LNCaP clone FGC (cell line): Measurements from ENCODE around the gene PFN3.

Experiments
- DNase-seq: peaks from one replicate; pipeline ENCODE4 v3.0.0-alpha.2; 2011; ENCODE audit warnings: low read depth
- H3K4me3 ChIP-seq: 2 replicates; pipeline ENCODE4 v1.5.1; 2011; ENCODE audit warnings: mild to moderate bottlenecking, low read depth, low read length, control low read depth
- TF ChIP-seq, protein P1 (sequence below): IDR thresholded peaks from 2 replicates; pipeline ENCODE4 v1.5.1; 2012; ENCODE audit warnings: mild to moderate bottlenecking; ENCODE audit not compliant: control insufficient read depth, insufficient read depth; ENCODE audit errors: extremely low read depth

Gene PFN3

GRCh38 chr5:177373806-177374205, 26.7 kb downstream of the PFN3 start:
- DNase-seq = no peak
- H3K4me3 ChIP-seq = no peak overlapping the region
- TF ChIP-seq, protein P1, sequence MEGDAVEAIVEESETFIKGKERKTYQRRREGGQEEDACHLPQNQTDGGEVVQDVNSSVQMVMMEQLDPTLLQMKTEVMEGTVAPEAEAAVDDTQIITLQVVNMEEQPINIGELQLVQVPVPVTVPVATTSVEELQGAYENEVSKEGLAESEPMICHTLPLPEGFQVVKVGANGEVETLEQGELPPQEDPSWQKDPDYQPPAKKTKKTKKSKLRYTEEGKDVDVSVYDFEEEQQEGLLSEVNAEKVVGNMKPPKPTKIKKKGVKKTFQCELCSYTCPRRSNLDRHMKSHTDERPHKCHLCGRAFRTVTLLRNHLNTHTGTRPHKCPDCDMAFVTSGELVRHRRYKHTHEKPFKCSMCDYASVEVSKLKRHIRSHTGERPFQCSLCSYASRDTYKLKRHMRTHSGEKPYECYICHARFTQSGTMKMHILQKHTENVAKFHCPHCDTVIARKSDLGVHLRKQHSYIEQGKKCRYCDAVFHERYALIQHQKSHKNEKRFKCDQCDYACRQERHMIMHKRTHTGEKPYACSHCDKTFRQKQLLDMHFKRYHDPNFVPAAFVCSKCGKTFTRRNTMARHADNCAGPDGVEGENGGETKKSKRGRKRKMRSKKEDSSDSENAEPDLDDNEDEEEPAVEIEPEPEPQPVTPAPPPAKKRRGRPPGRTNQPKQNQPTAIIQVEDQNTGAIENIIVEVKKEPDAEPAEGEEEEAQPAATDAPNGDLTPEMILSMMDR = no peak

DNA sequence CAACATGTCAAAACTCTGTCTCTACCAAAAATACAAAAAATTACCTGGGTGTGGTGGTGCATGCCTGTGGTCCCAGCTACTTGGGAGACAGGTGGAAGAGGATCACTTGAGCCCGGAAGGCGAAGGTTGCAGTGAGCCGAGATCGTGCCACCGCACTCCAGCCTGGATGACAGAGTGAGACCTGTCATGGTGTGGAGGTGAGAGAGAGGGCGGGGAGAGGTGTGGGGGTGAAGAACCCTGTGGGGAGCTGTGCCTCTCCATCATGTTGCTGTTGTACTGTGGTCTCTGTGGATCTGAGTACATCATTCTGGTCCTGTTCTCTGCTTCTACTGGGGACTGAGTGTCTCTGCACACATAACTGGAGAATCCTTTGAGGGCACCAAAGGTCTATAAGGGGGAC, 27.6 kb downstream of the PFN3 start:
- no peak overlapping the region for H3K4me3 ChIP-seq
- TF ChIP-seq, protein P1 = no peak
- no peak for DNase-seq

DNA sequence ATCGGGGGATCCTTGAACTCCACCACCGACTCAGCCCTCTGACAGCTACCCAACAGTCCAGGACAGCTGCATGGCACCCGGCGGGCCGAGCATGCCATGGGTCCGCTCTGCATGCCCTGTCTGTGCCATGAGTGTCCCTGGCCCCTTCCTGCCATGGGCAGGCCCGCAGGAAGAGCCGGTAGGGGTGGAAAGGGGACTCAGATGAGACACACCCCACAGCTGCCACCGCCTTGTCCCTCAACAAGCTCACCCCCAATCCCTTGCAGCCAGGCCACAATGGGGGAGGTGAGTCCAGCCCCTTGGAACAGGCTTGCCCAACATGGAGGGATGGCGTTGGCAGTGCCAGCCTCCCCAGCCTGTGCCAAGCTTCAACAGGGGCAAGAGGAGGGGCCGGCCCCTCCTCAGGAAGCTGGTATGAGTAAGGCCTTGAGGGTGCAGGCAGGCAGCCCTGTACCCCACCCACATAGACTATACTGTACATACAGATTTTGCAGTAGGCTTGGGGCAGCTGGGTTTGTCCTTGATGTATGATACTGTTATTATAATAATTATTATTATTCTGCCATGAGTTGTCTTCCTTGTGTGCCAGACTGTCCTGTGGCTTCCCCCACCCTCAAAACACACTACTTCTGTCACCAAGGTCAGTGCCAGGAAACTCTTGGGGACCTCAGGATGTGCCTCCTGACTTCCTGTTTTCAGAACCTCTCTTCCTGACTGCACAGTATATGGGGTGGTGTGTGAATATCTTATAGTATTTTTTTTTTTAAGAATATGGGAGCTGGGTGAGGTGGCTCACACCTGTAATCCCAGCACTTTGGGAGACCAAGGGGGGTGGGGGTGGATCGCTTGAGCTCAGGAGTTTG, 28.2 kb downstream of the PFN3 start:
- no peak for DNase-seq
- no peak overlapping the region for H3K4me3 ChIP-seq
- TF ChIP-seq, protein P1 = no peak

DNA sequence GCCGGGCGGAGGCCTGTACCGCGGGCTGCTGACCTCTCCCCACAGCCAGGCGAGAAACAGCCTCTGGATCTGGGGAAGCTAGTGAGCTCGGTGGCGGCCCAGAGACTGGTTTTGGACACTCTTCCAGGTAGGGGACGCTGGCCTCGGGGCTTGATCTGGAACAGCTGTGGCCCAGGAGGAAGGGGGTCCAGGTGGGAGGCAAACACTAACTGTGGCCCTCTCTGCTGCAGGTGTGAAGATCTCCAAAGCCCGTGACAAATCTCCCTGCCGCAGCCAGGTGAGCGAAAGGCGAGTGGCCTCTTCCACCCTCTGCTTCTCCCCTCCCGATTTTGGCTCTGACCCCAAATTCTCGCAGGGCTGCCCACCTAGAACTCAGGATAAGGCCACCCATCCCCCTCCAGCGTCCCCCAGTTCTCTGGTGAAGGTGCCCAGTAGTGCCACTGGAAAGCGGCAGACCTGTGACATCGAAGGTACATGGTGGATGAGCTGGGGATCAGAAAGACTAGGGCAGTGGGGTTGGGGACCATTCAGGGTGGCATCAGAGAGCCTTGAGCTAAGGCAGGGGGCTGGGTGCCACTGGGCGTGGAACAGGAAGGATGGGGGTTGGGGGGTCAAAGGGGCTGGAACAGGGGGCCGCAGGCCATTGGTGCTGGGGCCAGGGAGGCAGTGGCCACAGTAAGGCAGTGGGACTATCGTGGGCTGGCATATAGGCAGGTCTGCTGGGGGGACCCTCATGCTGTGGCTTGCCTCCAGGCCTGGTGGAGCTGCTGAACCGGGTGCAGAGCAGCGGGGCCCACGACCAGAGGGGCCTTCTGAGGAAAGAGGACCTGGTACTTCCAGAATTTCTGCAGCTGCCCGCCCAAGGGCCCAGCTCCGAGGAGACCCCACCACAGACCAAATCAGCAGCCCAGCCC, 29.1 kb downstream of the PFN3 start:
- H3K4me3 ChIP-seq = peak overlapping the region; percentile 60
- DNase-seq = no peak
- TF ChIP-seq, protein P1 = no peak

DNA sequence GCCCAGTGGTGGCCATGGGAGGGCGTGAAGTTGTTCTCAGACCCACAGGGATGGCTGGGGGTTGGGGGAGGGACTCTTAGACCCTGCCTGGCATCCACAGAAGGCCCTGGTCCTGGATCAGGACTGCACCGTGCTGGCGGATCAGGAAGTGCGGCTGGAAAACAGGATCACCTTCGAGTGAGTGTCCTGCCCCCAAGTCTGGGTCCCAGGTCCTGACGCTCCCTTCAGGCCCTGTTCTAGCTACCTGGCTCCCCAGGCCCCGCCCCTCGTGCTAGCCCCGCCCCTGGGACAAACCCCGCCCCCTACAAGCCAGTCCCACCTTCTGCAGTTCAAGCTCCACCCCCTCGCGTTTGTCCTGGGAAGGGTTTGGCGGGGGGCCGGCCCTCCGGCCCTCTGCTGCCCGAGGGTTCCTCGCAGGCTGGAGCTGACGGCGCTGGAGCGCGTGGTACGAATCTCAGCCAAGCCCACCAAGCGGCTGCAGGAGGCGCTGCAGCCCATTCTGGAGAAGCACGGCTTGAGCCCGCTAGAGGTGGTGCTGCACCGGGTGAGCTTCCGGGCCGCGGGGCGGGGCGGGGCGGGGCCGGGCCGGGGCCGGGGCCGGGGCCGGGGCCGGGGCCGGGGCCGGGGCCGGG, 29.9 kb downstream of the PFN3 start:
- peak overlapping the region; percentile 60 for H3K4me3 ChIP-seq
- TF ChIP-seq, protein P1 = peak; percentile 49
- peak; percentile 70 for DNase-seq

DNA sequence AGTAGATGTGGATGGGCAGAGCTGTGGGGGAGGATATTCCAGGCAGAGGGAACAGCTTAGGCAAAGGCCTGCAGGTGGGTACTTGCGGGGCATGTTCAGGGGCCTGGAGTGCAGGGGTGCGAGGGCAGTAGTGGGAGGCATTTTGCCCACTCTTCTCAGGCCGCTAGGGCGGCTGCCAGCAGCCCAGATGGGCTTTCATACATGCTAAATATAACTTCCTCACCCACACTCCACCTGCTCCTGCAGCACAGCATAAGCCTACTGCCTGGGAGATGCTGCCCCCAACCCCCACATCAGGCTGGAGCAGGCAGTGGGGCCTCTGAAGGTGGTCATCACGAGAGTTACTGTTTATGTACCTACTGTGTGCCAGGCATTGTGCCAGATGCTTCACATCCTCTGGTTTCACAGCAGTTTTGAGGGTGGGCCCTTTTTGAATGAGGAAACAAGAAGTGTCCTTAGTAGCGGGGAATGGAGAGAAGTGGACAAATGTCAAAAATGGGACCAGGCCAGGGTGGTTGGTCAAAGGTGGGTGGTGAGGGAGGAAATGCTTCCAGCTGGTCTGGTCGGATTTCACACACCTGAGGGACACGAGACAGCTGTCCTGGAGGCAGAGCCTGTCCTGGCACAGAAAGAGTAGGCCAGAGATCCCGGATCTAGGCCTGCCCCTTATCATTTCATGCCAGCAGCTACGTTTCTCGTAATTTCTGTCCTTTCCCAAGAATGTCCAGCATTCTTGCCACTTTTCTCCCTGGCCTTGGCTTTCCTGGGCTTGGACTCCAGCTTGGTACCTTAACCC, 30.6 kb downstream of the PFN3 start:
- TF ChIP-seq, protein P1 = no peak
- no peak for DNase-seq
- H3K4me3 ChIP-seq = peak overlapping the region; percentile 16; the same call in 1 of the 2 replicates
